H1 (cell line): ENCODE results near the gene ANO6. TPM values are rescaled to one million over a fixed set of nuclear protein-coding genes. Genes with fewer than 3 reads are reported as not detected.

Experiments used
- CTCF ChIA-PET: fragments of 300-600 bp; sonication (Branson Sonifier 250); formaldehyde crosslinking; loops from one replicate; lab custom pipeline; 2021; ENCODE audit not compliant: partially characterized antibody; lab: Charles Lee
- POLR2A ChIA-PET: fragments of 300-600 bp; sonication (Branson Sonifier 250); formaldehyde crosslinking; loops from one replicate; lab custom pipeline; 2021; ENCODE audit warnings: inconsistent platforms; ENCODE audit not compliant: partially characterized antibody; lab: Charles Lee
- DNase-seq, 2 experiments: peaks; one replicate each; pipeline versions ENCODE4 v3.0.0 to v3.0.0-alpha.2; 2010 to 2022; ENCODE audit warnings: low spot score in 2 of 2, low read depth in 1 of 2, mixed read lengths in 1 of 2
- FAIRE-seq: peaks from 2 replicates; lab custom pipeline; 2011; peaks lifted over from hg19 to GRCh38; lab: Jason Lieb, UNC
- H2AFZ ChIP-seq: 2 replicates; pipeline ENCODE4 v1.8.1; 2012; ENCODE audit warnings: low read length, inconsistent platforms
- H2AK5ac ChIP-seq: 2 replicates; pipeline ENCODE4 v1.6.1; 2013; ENCODE audit warnings: low read depth, low read length
- H2BK120ac ChIP-seq: replicated peaks from 2 replicates; pipeline ENCODE3; 2013; ENCODE audit warnings: low read depth, low read length, inconsistent platforms
- H2BK12ac ChIP-seq: 2 replicates; pipeline ENCODE4 v1.6.1; 2013; ENCODE audit warnings: low read depth, low read length
- H2BK15ac ChIP-seq: 2 replicates; pipeline ENCODE4 v1.6.1; 2013; ENCODE audit warnings: low read length
- H2BK20ac ChIP-seq: 2 replicates; pipeline ENCODE4 v1.6.1; 2013; ENCODE audit warnings: low read length
- H2BK5ac ChIP-seq: 2 replicates; pipeline ENCODE4 v1.6.1; 2013; ENCODE audit warnings: low read depth, low read length
- H3K14ac ChIP-seq: 2 replicates; pipeline ENCODE4 v1.6.1; 2013; ENCODE audit warnings: inconsistent platforms; ENCODE audit not compliant: insufficient read length
- H3K18ac ChIP-seq: 2 replicates; pipeline ENCODE4 v1.6.1; 2013; ENCODE audit warnings: low read length; ENCODE audit errors: extremely low read depth
- H3K23ac ChIP-seq: 2 replicates; pipeline ENCODE4 v1.6.1; 2013; ENCODE audit warnings: inconsistent platforms; ENCODE audit not compliant: insufficient read length
- H3K23me2 ChIP-seq: 2 replicates; pipeline ENCODE4 v1.6.1; 2013; ENCODE audit warnings: low read depth, low read length
- H3K27ac ChIP-seq: 2 replicates; pipeline ENCODE4 v1.6.1; 2011; ENCODE audit warnings: low read depth, low read length, inconsistent platforms
- H3K27me3 ChIP-seq, 4 experiments: replicated peaks in 1 of 4; 1 replicate in 1 of 4; 2 replicates in 3 of 4; pipeline versions ENCODE4 v1.6.1 to v1.8.1; 2011 to 2013; ENCODE audit warnings: low read length in 3 of 4, mild to moderate bottlenecking in 3 of 4, inconsistent platforms in 2 of 4, mixed read lengths in 2 of 4, moderate library complexity in 1 of 4; ENCODE audit not compliant: control insufficient read depth in 3 of 4, insufficient read depth in 3 of 4; ENCODE audit errors: extremely low read depth in 1 of 4
- H3K36me3 ChIP-seq, 4 experiments: 2 replicates each; pipeline versions ENCODE4 v1.6.1 to v1.8.1; 2011 to 2013; ENCODE audit warnings: mild to moderate bottlenecking in 4 of 4, low read length in 3 of 4, moderate library complexity in 2 of 4, control low read depth in 1 of 4, inconsistent platforms in 1 of 4; ENCODE audit not compliant: insufficient read depth in 4 of 4, control insufficient read depth in 2 of 4
- H3K4ac ChIP-seq: replicated peaks from 2 replicates; pipeline ENCODE3; 2013; ENCODE audit warnings: low read length, low read depth, mixed read lengths, inconsistent platforms; ENCODE audit not compliant: insufficient read length
- H3K4me1 ChIP-seq, 4 experiments: replicated peaks in 1 of 4; 1 replicate in 1 of 4; 2 replicates in 3 of 4; pipeline versions ENCODE4 v1.6.1 to v1.8.1; 2011 to 2013; ENCODE audit warnings: low read length in 3 of 4, inconsistent platforms in 2 of 4, mixed read lengths in 1 of 4; ENCODE audit not compliant: insufficient read depth in 4 of 4, control insufficient read depth in 3 of 4
- H3K4me2 ChIP-seq, 2 experiments: 2 replicates each; pipeline versions ENCODE4 v1.6.1 to v1.8.1; 2011 to 2013; ENCODE audit warnings: low read depth in 2 of 2, low read length in 2 of 2, control low read depth in 1 of 2, inconsistent platforms in 1 of 2, mild to moderate bottlenecking in 1 of 2; ENCODE audit not compliant: insufficient read depth in 1 of 2
- H3K4me3 ChIP-seq, 4 experiments: fragments of 200-600, 300-600 bp in 1 of 4; sonication (generic), shearing (Covaris generic), sonication (Bioruptor Twin) in 1 of 4; 2 replicates each; pipeline versions ENCODE4 v1.5.1 to v1.8.1; 2011 to 2016; ENCODE audit warnings: low read length in 4 of 4, low read depth in 3 of 4, control low read depth in 2 of 4, inconsistent platforms in 2 of 4, mild to moderate bottlenecking in 2 of 4, mixed read lengths in 1 of 4, moderate library complexity in 1 of 4; ENCODE audit not compliant: insufficient read depth in 2 of 4; ENCODE audit errors: extremely low read depth in 1 of 4
- H3K56ac ChIP-seq: replicated peaks from 2 replicates; pipeline ENCODE3; 2013; ENCODE audit warnings: low read depth, mild to moderate bottlenecking, mixed read lengths, low read length, inconsistent platforms; ENCODE audit not compliant: insufficient read length
- H3K79me1 ChIP-seq: 2 replicates; pipeline ENCODE4 v1.6.1; 2013; ENCODE audit warnings: low read depth, low read length, control low read depth
- H3K79me2 ChIP-seq, 2 experiments: 2 replicates each; pipeline versions ENCODE4 v1.6.1 to v1.8.1; 2012 to 2013; ENCODE audit warnings: low read length in 2 of 2, mild to moderate bottlenecking in 2 of 2, inconsistent platforms in 1 of 2; ENCODE audit not compliant: insufficient read depth in 2 of 2, control insufficient read depth in 1 of 2
- H3K9ac ChIP-seq, 4 experiments: replicated peaks in 1 of 4; 1 replicate in 1 of 4; 2 replicates in 3 of 4; pipeline versions ENCODE4 v1.6.1 to v1.8.1; 2011 to 2013; ENCODE audit warnings: low read depth in 3 of 4, low read length in 3 of 4, control low read depth in 2 of 4, mild to moderate bottlenecking in 2 of 4, moderate library complexity in 2 of 4, inconsistent platforms in 1 of 4; ENCODE audit errors: extremely low read depth in 1 of 4
- H3K9me3 ChIP-seq, 2 experiments: 2 replicates each; pipeline versions ENCODE4 v1.6.1 to v1.8.1; 2012 to 2013; ENCODE audit warnings: mild to moderate bottlenecking in 2 of 2, moderate library complexity in 2 of 2, control low read depth in 1 of 2, inconsistent platforms in 1 of 2, low read depth in 1 of 2, low read length in 1 of 2, mixed read lengths in 1 of 2; ENCODE audit not compliant: insufficient read depth in 2 of 2
- H4K20me1 ChIP-seq, 2 experiments: replicated peaks in 1 of 2; 2 replicates each; pipeline versions ENCODE3 to v1.8.1; 2011 to 2013; ENCODE audit warnings: inconsistent platforms in 2 of 2, low read length in 2 of 2, mild to moderate bottlenecking in 1 of 2; ENCODE audit not compliant: insufficient read depth in 2 of 2, control insufficient read depth in 1 of 2
- H4K5ac ChIP-seq: 2 replicates; pipeline ENCODE4 v1.6.1; 2013; ENCODE audit warnings: low read length, low read depth, mixed read lengths, inconsistent platforms; ENCODE audit not compliant: insufficient read length
- H4K8ac ChIP-seq: 2 replicates; pipeline ENCODE4 v1.8.0; 2013; ENCODE audit warnings: mild to moderate bottlenecking, moderate library complexity, low read length, inconsistent platforms; ENCODE audit not compliant: insufficient read depth; ENCODE audit errors: extremely low read depth
- H4K91ac ChIP-seq: replicated peaks from 2 replicates; pipeline ENCODE3; 2013; ENCODE audit warnings: low read length, mixed read lengths, inconsistent platforms; ENCODE audit not compliant: insufficient read length
- CREB1 ChIP-seq: IDR thresholded peaks from 2 replicates; pipeline ENCODE4 v1.6.1; 2012; ENCODE audit warnings: inconsistent platforms
- FOSL1 ChIP-seq: IDR thresholded peaks from 2 replicates; pipeline ENCODE4 v1.6.1; 2011; ENCODE audit warnings: mild to moderate bottlenecking, low read depth, low read length, moderate library complexity; ENCODE audit not compliant: insufficient read depth
- HDAC2 ChIP-seq, 2 experiments: fragments of 300-600 bp in 1 of 2; sonication (generic) in 1 of 2; IDR thresholded peaks; 2 replicates each; pipeline ENCODE4 v1.6.1; 2011 to 2012; ENCODE audit warnings: low read depth in 2 of 2, low read length in 2 of 2, mild to moderate bottlenecking in 2 of 2, moderate library complexity in 2 of 2, borderline replicate concordance in 1 of 2, inconsistent platforms in 1 of 2
- MAFK ChIP-seq: IDR thresholded peaks from 2 replicates; pipeline ENCODE4 v1.6.1; 2012; ENCODE audit warnings: low read depth, mild to moderate bottlenecking, improper control_type of control experiment, low read length
- SP1 ChIP-seq: IDR thresholded peaks from 2 replicates; pipeline ENCODE4 v1.6.1; 2011; ENCODE audit warnings: low read depth, low read length
- TEAD4 ChIP-seq: IDR thresholded peaks from 2 replicates; pipeline ENCODE4 v1.6.1; 2012; ENCODE audit warnings: low read depth, low read length, inconsistent platforms, mixed read lengths
- WGBS, 2 experiments: shearing (Covaris generic) in 1 of 2; methylation state at CpG; one replicate each; pipeline versions ENCODE4 v1.1.6 to v1.1.7; 2013 to 2015; ENCODE audit warnings: low lambda C conversion rate in 2 of 2, mixed read lengths in 2 of 2, inconsistent platforms in 1 of 2, low coverage in 1 of 2, missing lambda C conversion rate in 1 of 2; ENCODE audit not compliant: insufficient replicate concordance in 2 of 2, insufficient coverage in 1 of 2, insufficient read length in 1 of 2; ENCODE audit errors: extremely low coverage in 1 of 2, missing lambda C conversion rate in 1 of 2; 5-methylcytosine and 5-hydroxymethylcytosine counted together
- polyA plus RNA-seq, 7 experiments: library from polyadenylated mRNA; depleted of rRNA in 3 of 7; stranded (reverse) in 5 of 7; unstranded in 2 of 7; fragments of >200 nt in 5 of 7; fragments of 200-250 nt in 2 of 7; gene quantifications; 1 replicate in 5 of 7; 2 replicates in 1 of 7; 4 replicates in 1 of 7; pipeline versions ENCODE4 v1.2.1 to v1.2.3, GENCODE V29; 2011 to 2013; ENCODE audit warnings: missing spikeins in 2 of 7, mixed read lengths in 2 of 7
- total RNA-seq: library from RNA; stranded (reverse); fragmentation: NEBNext Ultra II Directional; extraction: Animal tissue kit (Norgen Biotek cat#: 25700); gene quantifications from 2 replicates; pipeline ENCODE4 v1.2.1, GENCODE V29; 2021

The ANO6 gene
- total and polyA plus RNA-seq, 2 of the 8 experiments (the other 6 are each of a cell fraction or from before 2014, with no cell fraction given) = 15.1 to 39.7 TPM

GRCh38 chr12:45353944-45354343, 138.0 kb downstream of the ANO6 start:
- Histone ChIP-seq H3K4me1 (peaks cover 0 to 3% (median 0%) of the 10 kb centered on the region in 4 experiments; a peak in 1 of 7 replicates), H2BK12ac (no peak overlapping the region), H2AFZ (no peak overlapping the region), H3K27me3 (no peaks in the 10 kb centered on the region), H3K79me2 (no peaks in the 10 kb centered on the region), H3K36me3 (peaks cover 3 to 29% (median 17%) of the 10 kb centered on the region in 4 experiments; a peak in 6 of 8 replicates), H3K23ac (no peak overlapping the region), H2AK5ac (no peak overlapping the region), H3K56ac (no peak overlapping the region), H3K4me2 (no peak overlapping the region), H3K23me2 (peaks cover 2% of the 10 kb centered on the region; the same call in 1 of the 2 replicates), H4K5ac (no peak overlapping the region), H2BK15ac (no peak overlapping the region), H3K27ac (no peak overlapping the region), H3K9ac (no peak overlapping the region), H3K4ac (no peak overlapping the region), H4K8ac (no peak overlapping the region), H3K18ac (no peak overlapping the region), H2BK5ac (no peak overlapping the region), H3K9me3 (peaks cover 5 to 11% of the 10 kb centered on the region in 2 experiments; a peak in 1 of 4 replicates), H3K79me1 (no peaks in the 10 kb centered on the region), H4K20me1 (no peaks in the 10 kb centered on the region), H3K4me3 (no peak overlapping the region), H4K91ac (no peak overlapping the region), H2BK20ac (no peak overlapping the region), H3K14ac (no peak overlapping the region), H2BK120ac (no peak overlapping the region)
- DNase-seq = no peak
- POLR2A ChIA-PET = no interaction called here
- WGBS, 2 experiments = 93% methylated on average over 2 of the region's 2 CpGs; no CpG with 5 or more reads in 1 of the 2 experiments
- CTCF ChIA-PET = no interaction called here
- no peak for FAIRE-seq
- no peak for TF ChIP-seq CREB1
- no peak for TF ChIP-seq HDAC2 (IDR thresholded peaks at IDR 0.05; ENCODE audit: borderline replicate concordance in 1 of 2, low read depth in 2 of 2, low read length in 2 of 2)
- no peak for TF ChIP-seq TEAD4
- no peak for TF ChIP-seq SP1
- no peak for TF ChIP-seq MAFK
- no peak for TF ChIP-seq FOSL1
